ENCODE results near the gene KEL.

- TF ChIP-seq CTCF (IDR thresholded peaks at IDR 0.05), result no peak
- TF ChIP-seq POLR2A (IDR thresholded peaks at IDR 0.05), result no peak
Measured at GRCh38 chr7:142938611-142939010, 23.6 kb downstream of the KEL start.

Measured in thyroid gland (tissue), 4 donors.